HFFc6 (cell line): ENCODE data around the gene FLNB. TPM values are rescaled to one million over a fixed set of nuclear protein-coding genes. Genes with fewer than 3 reads are reported as not detected.

Experiments used
- DNase-seq: peaks from one replicate; pipeline ENCODE4 v3.0.0-alpha.2; 2018
- H3K27ac Mint-ChIP-seq: 2 replicates; pipeline ENCODE4 v1.8.0; 2020; ENCODE audit warnings: mild to moderate bottlenecking, mixed read lengths
- H3K27me3 Mint-ChIP-seq: 2 replicates; pipeline ENCODE4 v1.8.0; 2021; ENCODE audit warnings: mild to moderate bottlenecking, moderate library complexity, mixed read lengths; ENCODE audit not compliant: insufficient read depth
- H3K36me3 Mint-ChIP-seq: 2 replicates; pipeline ENCODE4 v1.8.0; 2021; ENCODE audit warnings: low read depth, mixed read lengths
- H3K4me1 Mint-ChIP-seq: 2 replicates; pipeline ENCODE4 v1.8.0; 2020; ENCODE audit warnings: low read depth, mixed read lengths
- H3K4me3 Mint-ChIP-seq: 2 replicates; pipeline ENCODE4 v1.8.0; 2020; ENCODE audit warnings: mild to moderate bottlenecking, moderate library complexity, mixed read lengths
- H3K9me3 Mint-ChIP-seq: 2 replicates; pipeline ENCODE4 v1.8.0; 2020; ENCODE audit warnings: mild to moderate bottlenecking, mixed read lengths
- CTCF ChIP-seq: fragments of 200-600 bp; sonication (generic); IDR thresholded peaks from 2 replicates; pipeline ENCODE4 v1.5.0; 2021; ENCODE audit warnings: antibody characterized with exemption, mild to moderate bottlenecking
- total RNA-seq, 6 experiments: library from RNA; stranded (reverse); fragmentation: NEBNext Ultra II Directional; extraction: Animal tissue kit (Norgen Biotek cat#: 25700); gene quantifications; 2 replicates in 1 of 6; 3 replicates in 5 of 6; pipeline ENCODE4 v1.2.3, GENCODE V29; 2021

Gene FLNB
- total RNA-seq, 6 experiments from 2014 or later, result 93.8 to 117 (median 98.7) TPM

- TF ChIP-seq CTCF, result no peak
- no peak overlapping the region for H3K4me3 Mint-ChIP-seq
- DNase-seq, result no peak
- H3K27ac Mint-ChIP-seq, result no peak overlapping the region
- H3K27me3 Mint-ChIP-seq, result peaks cover 1% of the 10 kb centered on the region; the same call in 1 of the 2 replicates
- peaks cover 52% of the 10 kb centered on the region for H3K36me3 Mint-ChIP-seq
- no peaks in the 10 kb centered on the region for H3K4me1 Mint-ChIP-seq
- H3K9me3 Mint-ChIP-seq, result no peaks in the 10 kb centered on the region
Observed at GRCh38 chr3:58131101-58131825, 123.0 kb downstream of the FLNB start.

GRCh38 chr3:58132850-58133249 is 124.6 kb downstream of the FLNB start:
- Mint-ChIP-seq H3K4me1 (no peaks in the 10 kb centered on the region), H3K27me3 (peaks cover 3% of the 10 kb centered on the region; the same call in 1 of the 2 replicates), H3K9me3 (no peaks in the 10 kb centered on the region), H3K4me3 (no peak overlapping the region), H3K36me3 (peaks cover 51% of the 10 kb centered on the region), H3K27ac (no peak overlapping the region)
- no peak for TF ChIP-seq CTCF
- no peak for DNase-seq

GRCh38 chr3:58134468-58134867 is 126.2 kb downstream of the FLNB start:
- Mint-ChIP-seq H3K4me3 (no peak overlapping the region), H3K36me3 (peaks cover 48% of the 10 kb centered on the region)

GRCh38 chr3:58135712-58136543 is 127.7 kb downstream of the FLNB start:
- Mint-ChIP-seq H3K9me3 (no peaks in the 10 kb centered on the region), H3K27me3 (peaks cover 3% of the 10 kb centered on the region; the same call in 1 of the 2 replicates), H3K27ac (no peak overlapping the region), H3K4me3 (no peak overlapping the region), H3K36me3 (peaks cover 49% of the 10 kb centered on the region), H3K4me1 (no peaks in the 10 kb centered on the region)
- no peak for DNase-seq
- peak; percentile 66 for TF ChIP-seq CTCF

More at GRCh38 chr3:58134468-58134867, 126.2 kb downstream of the FLNB start:
- no peaks in the 10 kb centered on the region for H3K9me3 Mint-ChIP-seq
- H3K27ac Mint-ChIP-seq, result no peak overlapping the region
- H3K27me3 Mint-ChIP-seq, result peaks cover 3% of the 10 kb centered on the region; the same call in 1 of the 2 replicates
- no peaks in the 10 kb centered on the region for H3K4me1 Mint-ChIP-seq
- DNase-seq, result no peak
- no peak for TF ChIP-seq CTCF

- H3K4me3 Mint-ChIP-seq, result no peak overlapping the region
- no peaks in the 10 kb centered on the region for H3K4me1 Mint-ChIP-seq
- H3K27me3 Mint-ChIP-seq, result peaks cover 3% of the 10 kb centered on the region; the same call in 1 of the 2 replicates
- no peak for TF ChIP-seq CTCF
- no peak for DNase-seq
- H3K27ac Mint-ChIP-seq, result no peak overlapping the region
- peaks cover 51% of the 10 kb centered on the region for H3K36me3 Mint-ChIP-seq
- H3K9me3 Mint-ChIP-seq, result no peaks in the 10 kb centered on the region
Observed at GRCh38 chr3:58137306-58137705, 129.1 kb downstream of the FLNB start.
